GM18907 (cell line): ENCODE data around the gene SLC6A3.

ENCODE experiments used
- ATAC-seq: cut with Tn5 transposase; IDR thresholded peaks from one replicate; pipeline ENCODE4 v1.9.1; 2021; ENCODE audit warnings: mild to moderate bottlenecking, moderate library complexity; ENCODE audit not compliant: unreplicated experiment

The SLC6A3 gene

DNA sequence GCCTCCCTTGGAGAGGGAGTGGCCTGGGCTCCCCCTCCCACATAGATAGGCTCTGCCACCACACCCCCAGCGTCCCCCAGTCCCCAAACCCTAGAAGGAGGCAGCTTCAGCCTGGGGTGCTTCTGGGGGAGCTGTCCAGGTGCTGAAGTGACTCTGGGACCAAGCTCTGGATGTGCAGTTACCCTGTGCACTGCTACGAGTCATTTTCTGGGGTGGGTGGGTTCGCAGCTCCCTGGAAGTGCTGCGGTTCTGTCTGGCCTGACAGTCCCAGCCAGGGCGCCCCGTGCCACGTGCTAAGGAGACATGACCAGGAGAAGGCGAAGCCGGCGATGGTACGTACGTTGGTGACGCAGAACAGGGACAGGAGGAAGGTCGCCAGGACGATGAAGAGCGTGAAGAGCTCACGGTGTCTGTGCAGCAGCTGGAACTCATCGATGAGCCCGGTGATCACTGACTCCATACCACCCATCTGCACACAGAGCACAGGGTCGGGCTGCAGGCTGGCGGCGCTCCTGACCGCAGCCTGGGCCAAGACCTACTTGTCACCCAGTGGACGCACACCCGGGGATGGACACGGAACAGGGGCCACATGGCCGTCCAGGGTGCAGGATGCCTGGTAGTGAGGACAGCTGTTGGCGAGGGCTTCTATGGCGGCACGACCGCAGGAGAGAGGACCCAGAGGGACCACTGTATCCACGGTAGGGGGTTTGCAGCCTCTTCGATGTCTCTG is 35.7 kb downstream of the SLC6A3 start:
- ATAC-seq = no peak

DNA sequence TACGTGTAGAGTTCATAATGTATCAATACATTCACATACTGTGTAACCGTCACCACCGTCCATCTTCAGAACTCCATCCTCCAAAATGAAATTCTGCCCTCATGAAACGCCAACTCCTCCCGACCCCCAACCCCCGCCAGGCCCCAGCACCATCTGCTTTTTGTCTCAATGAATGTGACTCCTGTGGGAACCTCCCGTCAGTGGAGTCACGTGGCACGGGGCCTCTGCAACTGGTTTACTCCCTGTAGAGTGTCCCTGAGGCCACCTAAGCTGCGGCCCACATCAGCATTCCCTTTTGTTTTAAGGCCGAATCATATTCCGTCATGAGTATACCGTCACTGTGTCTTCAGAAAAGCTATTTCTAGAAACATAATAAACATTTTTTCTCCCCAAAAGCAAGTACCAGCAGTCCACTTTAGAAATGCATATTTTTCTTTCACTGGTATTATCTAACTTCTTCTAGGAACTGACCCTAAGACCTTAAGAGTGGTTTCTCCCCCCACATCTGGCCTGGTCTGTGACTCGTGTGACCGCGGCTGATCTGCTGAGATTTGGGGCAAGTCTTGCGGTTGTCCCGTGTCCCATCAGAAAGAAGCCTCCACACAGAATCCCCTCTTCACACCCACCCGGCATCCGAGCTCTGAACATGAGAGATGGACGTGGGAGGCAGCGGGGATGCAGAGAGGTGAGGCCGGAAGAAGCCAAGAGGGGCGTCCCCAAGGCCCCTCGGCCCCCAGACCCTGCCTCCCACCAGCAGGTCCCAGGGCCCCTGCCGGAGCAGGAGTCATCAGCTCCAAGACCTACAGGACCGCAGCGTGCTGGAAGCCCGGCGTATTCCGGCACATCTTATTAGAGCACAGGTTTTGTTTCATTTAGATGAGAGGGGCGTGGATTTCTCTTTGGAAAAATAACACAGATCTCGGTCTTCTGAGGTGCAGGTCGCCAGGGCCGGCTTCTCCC is 38.3 kb downstream of the SLC6A3 start:
- no peak for ATAC-seq

DNA sequence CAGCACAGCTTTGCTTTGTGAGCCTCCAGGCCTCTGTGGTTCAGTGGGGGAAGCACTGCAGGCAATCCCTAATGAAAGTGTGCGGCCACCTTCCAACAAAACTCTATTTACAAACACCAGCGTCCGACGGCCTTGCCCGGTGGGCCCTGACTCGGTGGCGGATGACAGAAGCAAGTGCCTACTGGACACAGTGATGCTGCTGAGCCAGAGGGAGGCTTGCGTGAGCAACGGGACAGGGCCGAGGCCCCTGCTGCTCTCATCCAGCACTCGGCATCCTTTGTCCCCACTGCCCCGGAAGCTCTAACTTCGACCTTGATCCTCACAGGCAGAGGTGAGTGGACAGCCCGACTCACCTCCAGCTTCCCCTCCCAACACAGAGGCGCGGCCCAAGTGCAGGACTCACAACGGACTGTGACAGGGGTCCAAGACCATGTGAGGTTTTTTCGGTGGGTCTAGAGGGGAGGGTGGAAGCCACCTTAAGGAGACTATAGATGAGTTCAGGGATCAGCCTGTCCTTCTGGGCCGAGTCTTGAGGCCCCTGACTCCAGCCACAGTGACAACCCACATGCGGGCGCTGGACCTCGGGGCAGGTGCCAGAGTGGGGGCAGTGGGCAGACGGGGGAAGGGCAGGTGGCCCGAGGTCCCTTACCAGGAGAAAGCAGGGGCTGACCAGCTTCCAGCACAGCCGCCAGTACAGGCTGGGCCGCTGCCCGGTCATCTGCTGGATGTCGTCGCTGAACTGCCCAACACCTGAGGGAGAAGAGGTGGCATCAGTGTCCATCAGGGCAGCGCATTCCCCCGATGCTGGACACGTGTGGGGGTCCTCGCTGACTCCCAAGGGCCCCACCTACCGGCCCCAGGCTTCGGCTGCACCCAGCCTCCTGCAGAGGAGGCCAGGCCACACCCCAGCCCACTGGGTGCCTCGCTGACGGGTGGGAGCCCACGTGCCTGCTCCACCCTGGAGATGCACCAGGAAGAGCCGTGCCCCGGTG is 39.4 kb downstream of the SLC6A3 start:
- ATAC-seq = no peak

DNA sequence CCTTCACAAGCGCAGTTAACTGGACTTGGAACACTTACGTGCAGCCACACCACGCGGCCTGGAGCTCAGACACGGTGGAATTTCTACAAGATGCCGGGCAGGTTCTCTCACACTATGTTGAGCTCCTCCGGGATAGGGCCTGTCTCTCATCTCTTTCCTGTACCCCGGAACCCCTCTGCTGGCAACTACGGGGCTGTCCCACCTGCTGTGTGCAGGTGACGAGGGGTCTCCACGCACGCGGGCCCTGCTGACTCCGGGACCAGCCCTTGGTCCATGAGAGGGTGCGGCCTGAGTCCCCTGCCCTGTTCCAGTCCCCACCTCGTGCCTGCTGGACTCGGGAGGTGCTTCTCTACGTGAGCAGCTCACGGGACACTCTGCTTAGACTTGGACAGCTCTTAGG is 40.1 kb downstream of the SLC6A3 start:
- ATAC-seq = no peak

DNA sequence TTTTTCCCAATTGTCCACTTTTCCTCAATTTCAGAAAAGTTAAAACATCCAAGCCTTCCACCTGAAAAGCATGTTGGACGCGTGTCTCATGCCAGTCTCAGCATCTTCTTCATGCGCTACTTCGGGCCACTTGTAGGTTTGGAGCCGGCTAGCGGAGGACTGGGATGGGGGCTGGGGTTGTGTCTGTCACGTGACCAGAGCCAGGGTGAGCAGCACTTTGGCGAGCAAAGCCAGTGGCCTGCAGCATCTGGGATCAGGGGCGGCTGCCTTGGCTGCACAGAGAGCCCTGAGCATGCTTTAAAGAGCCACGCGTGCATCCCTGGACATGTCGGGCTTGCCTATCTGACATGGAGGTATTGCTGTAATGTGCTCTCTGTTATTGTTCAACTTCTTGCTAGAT is 41.2 kb downstream of the SLC6A3 start:
- ATAC-seq = no peak

DNA sequence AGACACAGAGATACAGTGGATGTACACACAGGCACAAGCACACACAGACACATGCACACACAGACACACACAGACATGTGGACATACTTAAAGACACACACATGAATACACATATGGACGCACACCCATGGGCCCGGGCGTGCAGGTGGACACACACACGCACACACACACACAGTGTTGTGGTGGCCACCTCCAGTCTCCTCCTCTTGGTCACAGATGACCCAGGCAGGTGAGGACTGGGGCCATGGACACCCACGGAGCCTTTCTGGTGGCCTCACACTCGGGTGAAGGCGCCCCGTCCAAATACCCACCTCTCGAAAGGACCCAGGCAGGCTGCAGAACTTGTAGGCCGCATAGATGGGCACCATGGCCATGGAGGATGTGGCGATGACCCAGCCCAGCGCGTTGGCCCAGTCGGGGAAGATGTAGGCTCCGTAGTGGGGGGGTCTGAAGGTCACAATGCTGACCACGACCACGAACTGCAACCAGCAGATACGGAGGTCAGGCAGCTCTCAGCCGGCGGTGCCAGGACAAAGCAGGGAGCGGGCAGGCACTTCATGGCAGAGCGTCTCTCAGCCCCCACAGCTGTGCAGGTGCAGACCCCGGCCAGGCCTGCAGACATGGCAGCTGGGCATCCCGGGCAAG is 42.5 kb downstream of the SLC6A3 start:
- no peak for ATAC-seq

DNA sequence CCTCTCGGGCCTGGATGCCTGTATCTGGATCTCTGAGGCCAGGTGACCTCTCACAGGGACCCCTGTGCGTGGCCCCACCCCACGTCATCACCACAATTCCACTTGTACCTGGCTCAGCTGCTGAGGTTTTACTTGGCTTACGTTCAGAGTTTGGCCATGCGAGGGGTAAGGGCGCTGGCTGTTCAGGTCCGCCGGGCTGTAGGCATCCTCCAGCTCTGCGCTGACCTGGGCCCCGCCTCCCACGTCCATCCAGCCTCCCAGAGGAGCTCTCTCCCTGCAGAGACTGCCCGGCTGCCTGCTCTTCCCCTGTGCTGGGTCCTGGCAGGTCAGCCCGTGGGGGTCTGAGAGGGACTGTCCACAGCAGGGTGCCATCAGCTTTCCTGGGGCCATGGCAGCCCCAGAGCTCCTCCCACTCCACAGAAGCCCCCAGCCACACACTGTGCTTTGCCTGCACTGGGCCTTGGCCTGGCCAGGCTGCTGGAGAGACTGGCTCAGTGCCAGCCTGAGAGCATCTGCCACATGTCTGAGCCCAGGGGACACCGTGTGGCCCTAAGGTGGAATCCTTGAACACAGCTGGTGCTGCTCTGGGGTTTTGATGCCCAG is 43.6 kb downstream of the SLC6A3 start:
- no peak for ATAC-seq

DNA sequence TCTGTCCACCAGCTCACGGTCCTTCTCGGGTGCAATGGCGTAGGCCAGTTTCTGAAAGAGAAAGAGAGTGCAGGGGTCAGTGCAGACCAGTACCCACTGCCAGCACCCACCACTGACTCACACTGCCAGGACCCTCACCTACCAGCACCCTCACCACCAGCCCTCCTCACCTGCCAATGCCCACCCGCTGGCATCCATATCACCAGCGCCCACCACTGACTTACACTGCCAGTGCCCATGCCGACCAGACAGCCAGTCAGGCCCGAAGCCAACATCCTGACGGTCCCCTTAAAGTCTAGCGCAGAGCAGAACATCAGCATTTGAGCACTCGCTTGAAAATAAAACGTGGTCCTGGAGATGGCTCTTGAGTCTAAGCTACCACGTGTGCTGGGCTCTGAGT is 44.3 kb downstream of the SLC6A3 start:
- ATAC-seq = no peak

DNA sequence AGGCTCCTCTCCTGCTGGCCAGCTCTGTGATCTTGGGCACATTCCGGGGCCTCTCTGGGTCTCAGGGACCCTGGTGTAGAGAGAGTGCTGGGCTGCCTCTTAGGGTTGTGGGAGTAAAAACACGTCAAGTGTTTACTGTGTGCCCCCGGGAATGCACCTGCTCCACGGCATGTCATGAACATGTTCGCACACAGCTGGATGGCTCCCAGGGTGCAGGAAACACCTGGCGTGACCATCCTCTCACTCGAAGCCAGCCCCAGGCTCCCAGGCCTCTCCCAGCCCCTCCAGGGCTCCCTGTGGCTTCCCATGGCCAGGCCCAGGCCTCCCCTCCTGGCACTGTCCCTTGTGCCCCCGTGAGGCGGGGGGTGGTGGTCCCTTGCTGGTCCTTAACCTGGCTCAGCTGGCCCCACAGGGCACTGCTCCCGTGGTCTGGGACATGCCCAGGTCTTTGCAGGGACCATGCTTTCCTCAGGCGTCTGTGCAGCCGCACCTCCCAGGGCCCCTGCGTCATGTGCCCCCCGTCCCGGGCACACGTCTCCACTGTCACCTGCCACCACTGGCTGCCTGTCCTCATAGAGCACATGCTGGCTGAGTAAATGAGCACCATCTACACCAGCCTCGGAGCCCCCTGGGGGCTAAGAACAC is 44.9 kb downstream of the SLC6A3 start:
- no peak for ATAC-seq

DNA sequence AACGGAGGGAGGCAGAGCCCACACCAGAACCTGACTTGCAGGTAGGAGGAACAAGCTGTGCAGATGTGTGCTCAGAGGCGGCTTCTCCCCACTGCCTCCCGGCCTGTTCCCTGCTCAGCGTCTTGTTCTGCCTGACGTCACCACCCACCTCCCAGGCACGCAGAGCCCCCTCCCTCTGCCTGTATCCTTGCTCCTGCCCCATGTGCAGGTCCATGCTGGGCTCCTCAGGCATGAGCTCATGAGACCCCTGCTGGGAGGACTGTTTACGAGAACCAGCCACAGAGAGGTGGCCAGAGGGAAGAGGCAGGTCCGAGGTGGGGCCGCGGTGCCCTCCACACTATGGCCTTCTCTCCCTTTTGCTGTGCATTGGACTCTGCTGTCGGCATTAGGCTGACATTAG is 45.5 kb downstream of the SLC6A3 start:
- no peak for ATAC-seq

DNA sequence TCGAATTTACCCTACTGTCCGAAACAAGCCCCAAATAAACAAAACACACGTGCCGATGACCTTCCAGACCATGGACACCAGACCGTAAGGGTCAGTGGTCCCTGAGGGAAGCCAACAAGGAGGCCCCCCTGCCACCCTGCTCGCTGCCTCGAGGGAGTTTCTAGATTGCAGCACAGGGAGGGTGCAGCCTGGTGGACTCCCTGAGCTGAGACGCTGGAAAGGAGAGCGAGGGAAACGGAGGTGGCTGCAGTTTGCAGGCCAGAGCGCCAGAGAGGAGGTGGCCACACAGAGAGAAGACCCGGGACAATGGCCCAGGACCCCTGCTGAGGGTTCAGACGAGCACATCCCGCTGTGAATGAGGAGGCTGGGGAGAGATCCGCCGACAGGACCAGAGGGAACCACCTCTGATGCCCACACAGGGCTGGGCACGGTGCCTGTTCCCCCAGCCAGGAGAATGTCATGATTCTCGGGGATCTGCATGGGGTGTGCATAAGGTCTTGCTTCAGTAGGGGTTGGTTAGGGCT is 48.9 kb downstream of the SLC6A3 start:
- ATAC-seq = no peak

DNA sequence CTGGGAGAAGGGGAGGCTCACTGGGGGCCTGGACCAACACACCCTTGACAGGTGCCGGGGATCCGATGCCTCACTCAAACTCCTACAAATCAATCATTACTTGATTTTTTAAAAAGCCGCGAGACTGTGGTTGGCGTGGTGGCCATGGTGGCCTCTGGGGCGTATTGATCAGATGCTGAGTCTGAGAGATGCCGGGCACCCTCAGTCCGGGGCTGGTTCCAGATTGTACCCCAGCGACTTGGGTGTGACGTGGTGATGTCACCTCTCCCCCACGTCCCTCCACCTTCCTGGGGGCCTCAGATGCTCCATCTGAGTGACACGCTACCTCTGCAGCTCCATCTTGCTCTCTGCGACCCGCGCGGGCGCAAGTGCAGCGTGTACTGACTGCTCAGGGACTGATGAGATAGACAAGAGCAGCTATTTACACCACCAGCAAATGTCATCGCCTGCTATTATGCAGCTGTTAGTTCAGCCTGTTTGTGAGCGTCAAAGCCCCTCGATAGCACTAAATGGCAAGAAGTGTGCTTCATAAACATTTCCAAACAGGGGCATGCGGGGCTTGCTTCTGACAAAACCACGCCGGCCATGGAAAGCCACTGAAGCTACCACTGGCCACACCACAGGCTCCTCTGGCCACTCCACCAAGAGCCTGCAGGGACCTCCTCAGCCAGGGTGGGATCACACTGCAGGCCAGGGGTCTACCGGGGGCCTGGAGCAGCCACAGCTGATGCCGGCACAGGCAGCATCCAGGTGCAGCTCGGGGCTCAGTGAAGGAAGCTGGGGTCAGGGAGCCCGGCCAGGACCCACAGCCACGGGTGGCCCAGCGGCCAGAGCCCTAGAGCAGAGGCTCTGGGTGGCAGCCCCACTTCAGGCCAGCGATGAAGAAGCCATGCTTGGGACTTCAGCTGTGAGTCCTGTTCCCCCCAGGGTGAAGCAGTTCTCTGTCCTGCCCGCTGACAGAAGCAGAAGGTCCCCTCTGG is 50.1 kb downstream of the SLC6A3 start:
- ATAC-seq = no peak

DNA sequence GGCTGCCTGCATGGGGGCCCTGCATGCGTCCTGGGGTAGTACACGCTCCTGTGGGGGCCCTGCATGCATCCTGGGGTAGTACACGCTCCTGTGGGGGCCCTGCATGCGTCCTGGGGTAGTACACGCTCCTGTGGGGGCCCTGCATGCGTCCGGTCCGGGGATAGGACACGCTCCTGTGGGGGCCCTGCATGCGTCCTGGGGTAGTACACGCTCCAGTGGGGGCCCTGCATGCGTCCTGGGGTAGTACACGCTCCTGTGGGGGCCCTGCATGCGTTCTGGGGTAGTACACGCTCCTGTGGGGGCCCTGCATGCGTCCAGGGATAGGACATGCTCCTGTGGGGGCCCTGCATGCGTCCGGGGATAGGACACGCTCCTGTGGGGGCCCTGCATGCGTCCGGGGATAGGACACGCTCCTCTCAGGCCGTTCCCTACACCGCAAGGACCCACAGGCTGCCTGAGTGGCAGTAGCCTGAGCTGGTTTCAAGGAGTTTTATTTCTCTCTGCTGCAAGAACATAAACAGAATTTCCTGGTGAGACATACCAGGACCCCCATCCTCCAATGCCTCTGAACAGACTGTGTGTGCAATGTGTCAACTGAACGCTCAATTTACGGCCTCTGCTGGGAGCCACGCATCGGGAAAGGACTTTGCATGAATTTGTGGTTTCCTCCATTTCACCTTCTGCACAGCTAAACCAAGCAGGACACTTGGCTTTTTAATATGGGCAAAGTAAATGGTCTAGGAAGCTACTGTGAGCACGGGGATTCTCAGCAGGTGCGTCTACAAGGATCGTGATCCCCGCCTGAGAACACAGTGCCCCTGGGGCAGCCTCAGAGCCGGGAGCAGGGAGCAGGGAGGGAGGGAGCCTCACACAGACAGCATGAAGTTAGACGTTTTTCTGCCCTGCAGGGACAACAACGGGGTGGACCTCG is 51.4 kb downstream of the SLC6A3 start:
- ATAC-seq = no peak

DNA sequence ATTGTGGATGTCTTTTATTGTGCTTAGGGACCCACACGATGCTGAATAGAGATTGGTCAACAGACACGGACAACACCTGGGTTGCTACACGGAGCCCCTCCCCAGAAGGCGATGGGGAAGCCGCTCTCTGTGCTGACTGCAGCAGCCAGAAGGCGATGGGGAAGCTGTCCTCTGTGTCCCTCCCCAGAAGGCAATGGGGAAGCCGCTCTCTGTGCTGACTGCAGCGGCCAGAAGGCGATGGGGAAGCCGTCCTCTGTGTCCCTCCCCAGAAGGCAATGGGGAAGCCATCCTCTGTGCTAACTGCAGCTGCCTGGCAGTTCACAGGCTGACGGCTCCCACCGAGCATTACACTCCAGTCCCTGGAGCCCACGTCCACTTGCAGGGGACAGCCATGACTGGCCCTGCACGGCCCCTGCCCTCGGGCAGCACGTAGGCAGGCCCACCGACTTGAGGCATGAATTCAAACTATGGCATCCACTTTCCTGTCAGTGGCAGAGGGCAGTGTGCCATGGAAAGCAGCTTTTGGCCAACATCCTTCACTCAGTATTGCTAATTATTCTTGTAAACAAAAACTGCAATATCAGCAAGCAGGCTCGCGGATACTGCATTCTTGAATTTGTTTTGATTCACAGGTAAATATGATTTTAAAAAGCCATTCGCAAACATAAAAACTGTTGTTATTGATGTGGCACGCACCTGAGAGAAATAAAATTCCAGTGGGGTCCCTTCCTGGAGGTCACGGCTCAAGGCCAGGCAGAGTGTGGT is 52.3 kb downstream of the SLC6A3 start:
- ATAC-seq = no peak

DNA sequence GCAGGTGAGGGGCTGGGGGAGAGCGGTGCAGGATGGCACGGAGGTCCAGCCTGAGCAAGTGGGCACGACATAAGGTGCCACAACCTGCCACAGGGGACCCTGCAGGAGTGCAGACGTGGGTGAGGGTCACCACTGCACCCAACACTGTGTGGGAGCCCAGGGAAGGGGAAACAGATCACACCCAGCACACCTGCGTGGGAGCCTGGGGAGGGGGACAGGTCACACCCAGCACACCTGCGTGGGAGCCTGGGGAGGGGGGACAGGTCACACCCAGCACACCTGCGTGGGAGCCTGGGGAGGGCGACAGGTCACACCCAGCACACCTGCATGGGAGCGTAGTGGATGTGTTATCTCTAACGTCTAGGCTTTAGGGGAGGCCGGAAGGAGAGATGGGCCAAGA is 53.0 kb downstream of the SLC6A3 start:
- ATAC-seq = no peak

DNA sequence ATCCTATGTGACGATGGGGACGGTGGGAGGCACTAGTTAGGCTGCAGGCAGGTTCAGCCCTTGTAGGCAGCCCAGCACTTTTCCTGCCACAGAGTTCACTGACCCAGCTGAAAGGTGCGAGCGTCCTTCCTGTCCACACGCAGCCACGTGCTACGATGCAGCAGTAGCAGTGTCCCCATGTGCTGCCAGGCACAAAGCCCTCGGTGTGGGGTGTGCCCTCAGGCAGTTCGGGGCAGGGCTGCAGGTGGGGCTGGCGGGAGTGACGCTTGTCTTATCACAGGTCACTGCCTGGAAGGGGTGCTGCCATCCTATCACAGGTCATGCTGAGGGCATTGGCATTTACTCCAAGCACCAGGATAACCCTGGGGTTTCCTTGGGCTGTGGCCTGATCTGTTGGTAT is 53.5 kb downstream of the SLC6A3 start:
- no peak for ATAC-seq
